Retinal pigment epithelial cell (primary cell): ENCODE data around the gene HMCN1.
"Not testable (repeated sequence)": the region's sequence is repeated elsewhere in the genome, so short reads cannot be mapped to it uniquely, and the experiment has no call there.

Source experiments
- DNase-seq: peaks from one replicate; pipeline ENCODE4 v3.0.0-alpha.2; 2010; ENCODE audit warnings: low read depth
- H3K4me3 ChIP-seq: 2 replicates; pipeline ENCODE4 v1.5.1; 2011; ENCODE audit warnings: mild to moderate bottlenecking, low read length, control low read depth, moderate library complexity
- TF ChIP-seq, protein P1 (sequence below): conservative IDR thresholded peaks from 2 replicates; pipeline ENCODE4 v1.5.1; 2011; ENCODE audit warnings: low read depth, low read length, control low read depth, inconsistent platforms

HMCN1 gene

GRCh38 chr1:186144505-186144904, 410.3 kb downstream of the HMCN1 start:
- no peak overlapping the region for H3K4me3 ChIP-seq
- no peak for DNase-seq
- TF ChIP-seq, protein P1, sequence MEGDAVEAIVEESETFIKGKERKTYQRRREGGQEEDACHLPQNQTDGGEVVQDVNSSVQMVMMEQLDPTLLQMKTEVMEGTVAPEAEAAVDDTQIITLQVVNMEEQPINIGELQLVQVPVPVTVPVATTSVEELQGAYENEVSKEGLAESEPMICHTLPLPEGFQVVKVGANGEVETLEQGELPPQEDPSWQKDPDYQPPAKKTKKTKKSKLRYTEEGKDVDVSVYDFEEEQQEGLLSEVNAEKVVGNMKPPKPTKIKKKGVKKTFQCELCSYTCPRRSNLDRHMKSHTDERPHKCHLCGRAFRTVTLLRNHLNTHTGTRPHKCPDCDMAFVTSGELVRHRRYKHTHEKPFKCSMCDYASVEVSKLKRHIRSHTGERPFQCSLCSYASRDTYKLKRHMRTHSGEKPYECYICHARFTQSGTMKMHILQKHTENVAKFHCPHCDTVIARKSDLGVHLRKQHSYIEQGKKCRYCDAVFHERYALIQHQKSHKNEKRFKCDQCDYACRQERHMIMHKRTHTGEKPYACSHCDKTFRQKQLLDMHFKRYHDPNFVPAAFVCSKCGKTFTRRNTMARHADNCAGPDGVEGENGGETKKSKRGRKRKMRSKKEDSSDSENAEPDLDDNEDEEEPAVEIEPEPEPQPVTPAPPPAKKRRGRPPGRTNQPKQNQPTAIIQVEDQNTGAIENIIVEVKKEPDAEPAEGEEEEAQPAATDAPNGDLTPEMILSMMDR: no peak

DNA sequence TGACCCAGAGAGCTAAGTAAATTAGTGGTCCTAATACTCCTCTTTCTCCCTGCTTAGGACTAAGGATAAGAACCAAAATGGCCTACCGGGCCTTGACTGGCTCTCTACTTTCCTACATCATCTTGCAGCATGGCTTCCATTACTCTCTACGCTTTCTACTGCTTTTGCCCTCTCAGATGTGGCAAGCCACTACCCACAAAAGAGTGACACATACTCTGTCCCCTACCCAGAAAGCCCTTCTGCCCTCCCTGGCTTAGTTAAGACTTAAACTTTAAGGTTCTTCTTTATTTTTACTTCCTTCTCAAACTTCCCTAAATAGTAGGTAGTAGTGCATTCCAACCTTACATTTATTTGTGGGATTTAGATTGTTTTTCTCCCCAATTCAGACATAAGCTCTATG, 412.8 kb downstream of the HMCN1 start:
- DNase-seq: no peak
- TF ChIP-seq, protein P1: no peak
- no peak overlapping the region for H3K4me3 ChIP-seq

DNA sequence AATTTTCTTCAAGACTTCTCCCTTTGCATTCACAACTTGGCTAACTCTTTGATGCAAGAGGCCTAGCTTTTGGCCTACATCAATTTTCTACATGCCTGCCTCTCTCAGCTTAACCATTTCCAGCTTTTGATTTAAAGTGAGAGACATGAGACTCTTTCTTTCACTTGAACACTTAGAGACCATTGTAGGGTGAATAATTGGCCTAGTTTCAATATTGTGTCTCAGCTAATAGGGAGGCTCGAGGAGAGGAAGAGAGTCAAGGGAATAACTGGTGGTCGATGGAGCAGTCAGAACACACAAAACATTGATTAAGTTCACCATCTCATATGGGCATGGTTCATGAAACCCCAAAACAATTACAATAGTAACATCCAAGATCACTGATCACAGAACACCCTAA, 415.4 kb downstream of the HMCN1 start:
- TF ChIP-seq, protein P1: no peak
- no peak overlapping the region for H3K4me3 ChIP-seq
- DNase-seq: no peak

DNA sequence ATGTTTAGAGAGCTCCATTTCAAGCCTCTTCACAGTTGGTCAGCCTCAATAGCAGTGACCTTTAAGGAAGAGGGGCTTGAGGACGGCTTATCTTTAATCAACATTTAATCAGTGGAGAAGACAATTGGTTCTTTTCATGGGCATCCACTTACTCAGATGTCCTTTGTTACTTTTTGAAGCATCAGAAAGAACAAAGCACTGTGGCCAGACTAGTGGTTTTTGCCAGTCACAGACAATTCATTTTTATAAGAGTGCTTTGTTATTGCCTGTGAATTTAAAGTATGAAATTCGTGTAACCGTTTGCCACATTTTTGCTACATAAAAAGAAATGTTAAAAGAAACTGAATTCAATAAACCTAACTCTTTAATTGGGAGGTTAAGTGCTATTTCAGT, 418.0 kb downstream of the HMCN1 start:
- DNase-seq: no peak
- H3K4me3 ChIP-seq: no peak overlapping the region
- TF ChIP-seq, protein P1: no peak

DNA sequence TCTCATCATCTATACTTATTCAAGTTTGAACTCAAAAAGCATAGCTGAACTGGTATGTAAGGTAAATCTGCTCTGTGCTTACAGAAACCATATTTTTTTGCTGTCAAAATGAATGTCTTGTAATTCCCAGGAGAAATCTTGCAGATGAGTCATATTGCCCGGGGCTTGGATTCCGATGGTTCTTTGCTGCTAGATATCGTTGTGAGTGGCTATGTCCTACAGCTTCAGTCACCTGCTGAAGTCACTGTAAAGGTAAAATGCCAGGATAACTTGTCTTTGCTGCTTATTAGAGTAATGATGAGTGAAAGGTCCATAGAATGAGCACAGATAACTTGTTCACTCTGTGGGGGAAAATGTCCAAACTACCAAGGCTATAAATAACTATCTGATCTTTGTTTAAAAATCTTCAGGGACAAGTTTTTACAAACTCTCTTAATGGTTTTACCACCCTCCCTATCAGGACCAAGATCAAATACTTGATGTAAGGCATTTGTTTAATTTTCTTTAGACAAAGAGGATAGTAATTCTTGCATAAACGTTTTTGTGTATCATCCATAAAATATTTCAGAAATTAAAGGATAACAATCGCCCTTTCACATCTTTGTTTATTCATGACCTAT, 418.5 kb downstream of the HMCN1 start:
- TF ChIP-seq, protein P1: no peak
- peak; percentile 27 for DNase-seq
- no peak overlapping the region for H3K4me3 ChIP-seq

GRCh38 chr1:186154651-186155050, 420.5 kb downstream of the HMCN1 start:
- no peak for DNase-seq
- no peak overlapping the region for H3K4me3 ChIP-seq
- TF ChIP-seq, protein P1: no peak

- DNase-seq: peak; percentile 41
- no peak overlapping the region for H3K4me3 ChIP-seq
- TF ChIP-seq, protein P1: peak; percentile 70
Observed at GRCh38 chr1:186155594-186155993, 421.4 kb downstream of the HMCN1 start.

DNA sequence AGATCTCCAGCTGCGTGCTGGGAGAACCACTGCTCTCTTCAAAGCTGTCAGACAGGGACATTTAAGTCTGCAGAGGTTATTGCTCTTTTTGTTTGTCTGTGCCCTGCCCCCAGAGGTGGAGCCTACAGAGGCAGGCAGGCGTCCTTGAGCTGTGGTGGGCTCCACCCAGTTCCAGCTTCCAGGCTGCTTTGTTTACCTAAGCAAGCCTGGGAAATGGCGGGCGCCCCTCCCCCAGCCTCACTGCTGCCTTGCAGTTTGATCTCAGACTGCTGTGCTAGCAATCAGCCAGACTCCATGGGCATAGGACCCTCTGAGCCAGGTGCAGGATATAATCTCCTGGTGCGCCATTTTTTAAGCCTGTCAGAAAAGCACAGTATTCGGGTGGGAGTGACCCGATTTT, 428.7 kb downstream of the HMCN1 start:
- not testable (repeated sequence) for H3K4me3 ChIP-seq, DNase-seq
